Uterus (tissue), 4 donors: ENCODE results near the gene CXCL12. TPM values are rescaled to one million over a fixed set of nuclear protein-coding genes. Genes with fewer than 3 reads are reported as not detected.

ENCODE experiments used
- DNase-seq, 2 donors: peaks; one replicate each; pipeline ENCODE4 v3.0.0-alpha.2; 2019 to 2020
- H3K27ac ChIP-seq, 2 donors: fragments of 200-600 bp; sonication (generic); 1 replicate in 1 of 2; 2 replicates in 1 of 2; pipeline ENCODE4 v1.5.1; 2016 to 2018
- H3K27me3 ChIP-seq, 2 donors: fragments of 200-600 bp; sonication (generic); one replicate each; pipeline ENCODE4 v1.5.1; 2018 to 2019; ENCODE audit warnings: control low read depth in 1 of 2
- H3K36me3 ChIP-seq, 2 donors: fragments of 200-600 bp; sonication (generic); one replicate each; pipeline ENCODE4 v1.5.1; 2019; ENCODE audit warnings: control low read depth in 1 of 2
- H3K4me1 ChIP-seq, 2 donors: fragments of 200-600 bp; sonication (generic); one replicate each; pipeline ENCODE4 v1.5.1; 2018 to 2019; ENCODE audit warnings: control low read depth in 1 of 2
- H3K4me3 ChIP-seq, 2 donors: fragments of 200-600 bp; sonication (generic); 1 replicate in 1 of 2; 2 replicates in 1 of 2; pipeline ENCODE4 v1.5.1; 2018 to 2019; ENCODE audit warnings: mild to moderate bottlenecking in 1 of 2
- H3K9me3 ChIP-seq, 2 donors: fragments of 200-600 bp; sonication (generic); one replicate each; pipeline ENCODE4 v1.5.1; 2019; ENCODE audit warnings: control low read depth in 1 of 2
- CTCF ChIP-seq, 4 experiments: fragments of 200-600 bp in 2 of 4; fragments of 450-650 bp in 2 of 4; sonication (generic) in 2 of 4; IDR thresholded peaks; one replicate each; pipeline ENCODE4 v1.5.1; 2016 to 2019; ENCODE audit warnings: antibody characterized with exemption in 4 of 4, mild to moderate bottlenecking in 2 of 4, moderate library complexity in 1 of 4
- POLR2A ChIP-seq, 2 donors: fragments of 450-650 bp; IDR thresholded peaks; one replicate each; pipeline ENCODE4 v1.6.1; 2016; ENCODE audit warnings: antibody characterized with exemption in 2 of 2, mild to moderate bottlenecking in 1 of 2, moderate library complexity in 1 of 2
- intact Hi-C: fragments of 100-400 bp; cut with DNase I; formaldehyde crosslinking; loops from one replicate; pipeline ENCODE4 v1.15.1; 2023; ENCODE audit warnings: low total_unique reads
- total RNA-seq, 4 donors: library from RNA; depleted of rRNA in 3 of 4; stranded (reverse); fragments of >200 nt in 3 of 4; gene quantifications; one replicate each; pipeline versions ENCODE4 v1.1.0 to v1.2.4, GENCODE V29; 2014 to 2023
- donor health status: DM: yes; HTN: yes; CAD: no.

CXCL12 gene
- total RNA-seq, 4 donors from 2014 or later: 44.8 to 146 (median 97.5) TPM

- H3K4me1 ChIP-seq: no peaks in the 10 kb centered on the region
- intact Hi-C loops: no loop called here
- TF ChIP-seq CTCF (IDR thresholded peaks at IDR 0.05) (no peak), POLR2A (IDR thresholded peaks at IDR 0.05) (no peak)
- no peak overlapping the region for H3K4me3 ChIP-seq
- no peak overlapping the region for H3K27ac ChIP-seq
- H3K27me3 ChIP-seq: no peaks in the 10 kb centered on the region
- no peaks in the 10 kb centered on the region for H3K36me3 ChIP-seq
- no peak for DNase-seq
- no peaks in the 10 kb centered on the region for H3K9me3 ChIP-seq
These were observed 52.4 kb downstream of the CXCL12 start for GRCh38 chr10:44332465-44332864.

- no peak for DNase-seq
- Histone ChIP-seq H3K4me3 (no peak overlapping the region), H3K4me1 (peaks cover 0 to 4% of the 10 kb centered on the region in 2 donors), H3K9me3 (no peaks in the 10 kb centered on the region), H3K27ac (no peak overlapping the region), H3K36me3 (no peaks in the 10 kb centered on the region), H3K27me3 (no peaks in the 10 kb centered on the region)
- intact Hi-C loops: no loop called here
- no peak for TF ChIP-seq POLR2A (IDR thresholded peaks at IDR 0.05)
- TF ChIP-seq CTCF (IDR thresholded peaks at IDR 0.05): no peak
These were observed 54.5 kb downstream of the CXCL12 start for GRCh38 chr10:44330431-44330830.

- no peak for DNase-seq
- TF ChIP-seq CTCF (IDR thresholded peaks at IDR 0.05): no peak
- TF ChIP-seq POLR2A (IDR thresholded peaks at IDR 0.05): no peak
- Histone ChIP-seq H3K36me3 (no peaks in the 10 kb centered on the region), H3K4me1 (peaks cover 0 to 4% of the 10 kb centered on the region in 2 donors), H3K4me3 (no peak overlapping the region), H3K27me3 (no peaks in the 10 kb centered on the region), H3K27ac (no peak overlapping the region), H3K9me3 (no peaks in the 10 kb centered on the region)
- intact Hi-C loops: no loop called here
These were observed 57.4 kb downstream of the CXCL12 start for GRCh38 chr10:44327461-44327860.
